HepG2 (cell line): Measurements from ENCODE around the gene TM9SF4. TPM values are rescaled to one million over a fixed set of nuclear protein-coding genes. Genes with fewer than 3 reads are reported as not detected.

ENCODE experiments used
- ATAC-seq: fragments of 200-7000 bp; cut with Tn5 transposase; 3 replicates; pipeline ENCODE4 v1.9.1; 2020; ENCODE audit warnings: mild to moderate bottlenecking, moderate library complexity
- BruUV-seq: library from RNA; stranded (reverse); fragments of 400-500 nt; replicated peaks from 2 replicates; lab custom pipeline; 2021; lab: Mats Ljungman, UMichigan
- CTCF ChIA-PET: fragments of 300-600 bp; formaldehyde crosslinking; extraction: SDS; loops from one replicate; lab custom pipeline; 2021; ENCODE audit warnings: low total read pairs, inconsistent platforms, low intra/inter-chr PET ratio; lab: Yijun Ruan, JAX
- POLR2A ChIA-PET: fragments of 350-600 bp; sonication (Branson Sonifier 250); formaldehyde crosslinking; loops from one replicate; lab custom pipeline; 2020; ENCODE audit warnings: antibody characterized with exemption, inconsistent platforms; lab: Yijun Ruan, JAX
- DNase-seq: peaks from one replicate; pipeline ENCODE4 v3.0.0-alpha.2; 2015; ENCODE audit warnings: low spot score
- FAIRE-seq: peaks from 3 replicates; lab custom pipeline; 2011; peaks lifted over from hg19 to GRCh38; lab: Jason Lieb, UNC
- H2AFZ ChIP-seq: one replicate; pipeline ENCODE4 v1.6.1; 2011; ENCODE audit warnings: low read length, inconsistent platforms
- H3K27ac ChIP-seq: fragments of 300-600 bp; 3 replicates; pipeline ENCODE4 v1.8.0; 2011; ENCODE audit warnings: mixed run types, mild to moderate bottlenecking, mixed read lengths, low read length, inconsistent platforms; ENCODE audit not compliant: insufficient read depth; ENCODE audit errors: extremely low read length
- H3K27me3 ChIP-seq, 2 experiments: fragments of 200-600 bp in 1 of 2; 2 replicates in 1 of 2; 3 replicates in 1 of 2; pipeline versions ENCODE4 v1.6.0 to v1.8.0; 2011; ENCODE audit warnings: low read length in 2 of 2, mild to moderate bottlenecking in 2 of 2, moderate library complexity in 2 of 2, inconsistent platforms in 1 of 2; ENCODE audit not compliant: insufficient read depth in 2 of 2, control insufficient read depth in 1 of 2
- H3K36me3 ChIP-seq, 2 experiments: fragments of 200-600 bp in 1 of 2; replicated peaks in 1 of 2; 2 replicates in 1 of 2; 3 replicates in 1 of 2; pipeline versions ENCODE4 v1.5.1 to v1.8.0; 2011; ENCODE audit warnings: low read length in 2 of 2, inconsistent platforms in 1 of 2; ENCODE audit not compliant: insufficient read depth in 2 of 2, control insufficient read depth in 1 of 2
- H3K4me1 ChIP-seq: 2 replicates; pipeline ENCODE4 v1.5.1; 2012; ENCODE audit warnings: low read length, inconsistent platforms; ENCODE audit not compliant: insufficient read depth
- H3K4me2 ChIP-seq: 2 replicates; pipeline ENCODE4 v1.6.0; 2011; ENCODE audit warnings: low read depth, low read length, inconsistent platforms
- H3K4me3 ChIP-seq, 3 experiments: fragments of 200-600 bp in 1 of 3; sonication (generic), shearing (Covaris generic) in 1 of 3; replicated peaks in 1 of 3; 2 replicates each; pipeline ENCODE4 v1.5.1; 2011 to 2016; ENCODE audit warnings: low read length in 3 of 3, inconsistent platforms in 2 of 3, low read depth in 2 of 3, mild to moderate bottlenecking in 2 of 3, control low read depth in 1 of 3, mixed read lengths in 1 of 3; ENCODE audit not compliant: insufficient read depth in 1 of 3
- H3K79me2 ChIP-seq: one replicate; pipeline ENCODE4 v1.6.1; 2011; ENCODE audit warnings: low read length, inconsistent platforms; ENCODE audit not compliant: insufficient read depth
- H3K9ac ChIP-seq: 2 replicates; pipeline ENCODE4 v1.6.0; 2011; ENCODE audit warnings: mild to moderate bottlenecking, low read depth, low read length, inconsistent platforms; ENCODE audit not compliant: insufficient read depth
- H3K9me3 ChIP-seq: 2 replicates; pipeline ENCODE4 v1.5.1; 2012; ENCODE audit warnings: mild to moderate bottlenecking, low read length
- H4K20me1 ChIP-seq: 2 replicates; pipeline ENCODE4 v1.6.0; 2011; ENCODE audit warnings: inconsistent platforms, mild to moderate bottlenecking, low read length, moderate library complexity; ENCODE audit not compliant: insufficient read depth
- FOSL1 ChIP-seq: sonication (generic); formaldehyde crosslinking; IDR thresholded peaks from 2 replicates; pipeline ENCODE4 v1.9.0; 2021; ENCODE audit warnings: missing genetic modification reagents, borderline replicate concordance
- FOXA3 ChIP-seq: IDR thresholded peaks from 2 replicates; pipeline ENCODE4 v1.6.1; 2016; ENCODE audit warnings: missing genetic modification reagents, missing compliant biosample characterization
- FOXJ3 ChIP-seq: sonication (generic); formaldehyde crosslinking; IDR thresholded peaks from 2 replicates; pipeline ENCODE4 v1.4.0; 2020; ENCODE audit warnings: missing genetic modification reagents, mild to moderate bottlenecking, borderline replicate concordance
- HOXA7 ChIP-seq: sonication (generic); formaldehyde crosslinking; IDR thresholded peaks from 2 replicates; pipeline ENCODE4 v1.8.1; 2022; ENCODE audit warnings: mild to moderate bottlenecking, missing genetic modification reagents, moderate library complexity
- KLF9 ChIP-seq: IDR thresholded peaks from 2 replicates; pipeline ENCODE4 v1.6.1; 2016; ENCODE audit warnings: low read depth
- SMARCE1 ChIP-seq: fragments of 450-650 bp; IDR thresholded peaks from 2 replicates; pipeline ENCODE4 v1.6.1; 2017; ENCODE audit warnings: borderline replicate concordance
- TCF7 ChIP-seq: sonication (generic); IDR thresholded peaks from 2 replicates; pipeline ENCODE4 v1.6.1; 2016; ENCODE audit warnings: antibody characterized with exemption, low read depth
- WGBS: methylation state at CpG from one replicate; pipeline ENCODE4 v1.1.6; 2017; ENCODE audit warnings: low lambda C conversion rate; 5-methylcytosine and 5-hydroxymethylcytosine counted together
- in situ Hi-C: cut with HindIII; loops from 2 replicates; pipeline ENCODE4 v1.10.0; 2017; ENCODE audit warnings: low pct_unique_long_range_greater_than_20kb; ENCODE audit not compliant: extremely low pct_ligation_motif_present
- intact Hi-C: fragments of 100-400 bp; cut with micrococcal nuclease; formaldehyde crosslinking; loops from one replicate; pipeline ENCODE4 v1.10.0; 2022; ENCODE audit not compliant: unreplicated experiment
- polyA plus RNA-seq, 8 experiments: library from polyadenylated mRNA; depleted of rRNA in 3 of 8; stranded (reverse) in 7 of 8; unstranded in 1 of 8; fragments of >200 nt; fragmentation: Illumina TruSeq in 4 of 8; extraction: Trizol in 4 of 8; gene quantifications; 2 replicates each; pipeline versions ENCODE4 v1.2.1 to v1.2.3, GENCODE V29; 2011 to 2016; ENCODE audit warnings: low read depth in 4 of 8, missing spikeins in 1 of 8, mixed read lengths in 1 of 8; ENCODE audit not compliant: insufficient read depth in 1 of 8
- total RNA-seq, 5 experiments: library from RNA; depleted of rRNA; stranded (reverse); fragments of >200 nt; fragmentation: Illumina TruSeq; extraction: Trizol; gene quantifications; 2 replicates each; pipeline ENCODE4 v1.2.3, GENCODE V29; 2016; ENCODE audit warnings: low read depth in 1 of 5
- TF ChIP-seq, protein P1 (sequence below): sonication (generic); formaldehyde crosslinking; IDR thresholded peaks from 2 replicates; pipeline ENCODE4 v1.5.0; 2020; ENCODE audit warnings: mild to moderate bottlenecking, missing genetic modification reagents
- TF ChIP-seq, protein P2 (sequence below): sonication (generic); formaldehyde crosslinking; IDR thresholded peaks from 2 replicates; pipeline ENCODE4 v1.9.0; 2021; ENCODE audit warnings: missing genetic modification reagents, borderline replicate concordance
- TF ChIP-seq, protein P3 (sequence below): sonication (generic); formaldehyde crosslinking; IDR thresholded peaks from 2 replicates; pipeline ENCODE4 v1.4.0; 2020; ENCODE audit warnings: missing genetic modification reagents, mild to moderate bottlenecking, borderline replicate concordance
- TF ChIP-seq, protein P4 (sequence below): sonication (generic); formaldehyde crosslinking; IDR thresholded peaks from 2 replicates; pipeline ENCODE4 v1.4.0; 2020; ENCODE audit warnings: mild to moderate bottlenecking, missing genetic modification reagents

The TM9SF4 gene
- total and polyA plus RNA-seq, 2 of the 13 experiments (the other 11 are each of a cell fraction or from before 2014, with no cell fraction given): 53.5 to 171 TPM

DNA sequence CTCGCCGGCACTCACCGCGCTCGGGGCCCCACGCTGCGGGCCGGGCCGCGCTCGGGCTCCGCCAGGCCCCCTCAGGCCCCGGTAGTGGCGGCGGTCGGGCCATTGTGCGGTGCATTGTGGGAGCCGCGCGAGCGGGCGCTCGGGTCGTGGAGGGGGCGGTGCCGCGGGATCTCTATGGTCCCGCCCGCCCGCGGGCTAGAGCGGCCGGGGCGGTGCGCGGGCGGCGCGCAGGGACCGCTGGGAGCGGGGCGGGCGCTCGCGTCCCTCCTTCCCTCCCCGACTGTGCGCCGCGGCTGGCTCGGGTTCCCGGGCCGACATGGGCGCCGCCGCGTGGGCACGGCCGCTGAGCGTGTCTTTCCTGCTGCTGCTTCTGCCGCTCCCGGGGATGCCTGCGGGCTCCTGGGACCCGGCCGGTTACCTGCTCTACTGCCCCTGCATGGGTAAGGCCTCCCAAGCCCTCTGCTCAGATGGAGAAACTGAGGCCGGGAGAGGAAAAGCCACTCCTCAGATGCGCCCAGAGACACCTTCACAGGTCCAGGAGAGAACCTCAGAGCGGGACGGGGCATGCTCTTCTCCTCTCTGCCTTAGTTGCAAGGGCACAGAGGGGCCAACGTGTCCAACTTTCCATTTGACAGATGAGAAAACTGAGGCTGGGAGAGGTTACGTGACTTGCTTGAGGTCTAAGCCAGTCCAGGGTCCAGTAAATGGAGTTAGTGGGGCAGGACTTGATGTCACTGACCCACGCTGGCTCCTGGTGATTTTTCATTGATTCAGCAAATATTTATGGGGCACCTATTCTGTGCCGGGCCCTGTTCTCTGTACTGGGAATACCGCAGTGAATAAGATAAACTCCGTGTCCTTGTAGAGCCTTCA is 98.3 kb downstream of the TM9SF4 start, which contains the start of the genes PLAGL2 and POFUT1:
Gene PLAGL2, minus strand, starts transcription at position 118 of the 873 bp plus-strand sequence. CDS start 5,565 bp downstream, outside the sequence.
Gene POFUT1, plus strand, starts transcription at position 255 of the 873 bp plus-strand sequence. Its CDS starts 62 bp downstream, at position 317.
- WGBS: under 1% methylated on average over 30 of the region's 74 CpGs
- POLR2A ChIA-PET: no interaction called here
- peaks cover 63% of the 10 kb centered on the region for H3K79me2 ChIP-seq
- TF ChIP-seq FOXA3 (CRISPR knock-in tag) (peak; percentile 64), FOSL1 (CRISPR knock-in tag) (no peak), KLF9 (CRISPR knock-in tag) (no peak), HOXA7 (CRISPR knock-in tag) (no peak), SMARCE1 (no peak), FOXJ3 (CRISPR knock-in tag) (no peak), TCF7 (no peak)
- TF ChIP-seq, protein P1, sequence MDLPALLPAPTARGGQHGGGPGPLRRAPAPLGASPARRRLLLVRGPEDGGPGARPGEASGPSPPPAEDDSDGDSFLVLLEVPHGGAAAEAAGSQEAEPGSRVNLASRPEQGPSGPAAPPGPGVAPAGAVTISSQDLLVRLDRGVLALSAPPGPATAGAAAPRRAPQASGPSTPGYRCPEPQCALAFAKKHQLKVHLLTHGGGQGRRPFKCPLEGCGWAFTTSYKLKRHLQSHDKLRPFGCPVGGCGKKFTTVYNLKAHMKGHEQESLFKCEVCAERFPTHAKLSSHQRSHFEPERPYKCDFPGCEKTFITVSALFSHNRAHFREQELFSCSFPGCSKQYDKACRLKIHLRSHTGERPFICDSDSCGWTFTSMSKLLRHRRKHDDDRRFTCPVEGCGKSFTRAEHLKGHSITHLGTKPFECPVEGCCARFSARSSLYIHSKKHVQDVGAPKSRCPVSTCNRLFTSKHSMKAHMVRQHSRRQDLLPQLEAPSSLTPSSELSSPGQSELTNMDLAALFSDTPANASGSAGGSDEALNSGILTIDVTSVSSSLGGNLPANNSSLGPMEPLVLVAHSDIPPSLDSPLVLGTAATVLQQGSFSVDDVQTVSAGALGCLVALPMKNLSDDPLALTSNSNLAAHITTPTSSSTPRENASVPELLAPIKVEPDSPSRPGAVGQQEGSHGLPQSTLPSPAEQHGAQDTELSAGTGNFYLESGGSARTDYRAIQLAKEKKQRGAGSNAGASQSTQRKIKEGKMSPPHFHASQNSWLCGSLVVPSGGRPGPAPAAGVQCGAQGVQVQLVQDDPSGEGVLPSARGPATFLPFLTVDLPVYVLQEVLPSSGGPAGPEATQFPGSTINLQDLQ (CRISPR knock-in tag): no peak; the same call in 1 of the 2 replicates
- TF ChIP-seq, protein P2, sequence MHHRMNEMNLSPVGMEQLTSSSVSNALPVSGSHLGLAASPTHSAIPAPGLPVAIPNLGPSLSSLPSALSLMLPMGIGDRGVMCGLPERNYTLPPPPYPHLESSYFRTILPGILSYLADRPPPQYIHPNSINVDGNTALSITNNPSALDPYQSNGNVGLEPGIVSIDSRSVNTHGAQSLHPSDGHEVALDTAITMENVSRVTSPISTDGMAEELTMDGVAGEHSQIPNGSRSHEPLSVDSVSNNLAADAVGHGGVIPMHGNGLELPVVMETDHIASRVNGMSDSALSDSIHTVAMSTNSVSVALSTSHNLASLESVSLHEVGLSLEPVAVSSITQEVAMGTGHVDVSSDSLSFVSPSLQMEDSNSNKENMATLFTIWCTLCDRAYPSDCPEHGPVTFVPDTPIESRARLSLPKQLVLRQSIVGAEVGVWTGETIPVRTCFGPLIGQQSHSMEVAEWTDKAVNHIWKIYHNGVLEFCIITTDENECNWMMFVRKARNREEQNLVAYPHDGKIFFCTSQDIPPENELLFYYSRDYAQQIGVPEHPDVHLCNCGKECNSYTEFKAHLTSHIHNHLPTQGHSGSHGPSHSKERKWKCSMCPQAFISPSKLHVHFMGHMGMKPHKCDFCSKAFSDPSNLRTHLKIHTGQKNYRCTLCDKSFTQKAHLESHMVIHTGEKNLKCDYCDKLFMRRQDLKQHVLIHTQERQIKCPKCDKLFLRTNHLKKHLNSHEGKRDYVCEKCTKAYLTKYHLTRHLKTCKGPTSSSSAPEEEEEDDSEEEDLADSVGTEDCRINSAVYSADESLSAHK (CRISPR knock-in tag): peak; percentile 46; the same call in 1 of the 2 replicates
- TF ChIP-seq, protein P3, sequence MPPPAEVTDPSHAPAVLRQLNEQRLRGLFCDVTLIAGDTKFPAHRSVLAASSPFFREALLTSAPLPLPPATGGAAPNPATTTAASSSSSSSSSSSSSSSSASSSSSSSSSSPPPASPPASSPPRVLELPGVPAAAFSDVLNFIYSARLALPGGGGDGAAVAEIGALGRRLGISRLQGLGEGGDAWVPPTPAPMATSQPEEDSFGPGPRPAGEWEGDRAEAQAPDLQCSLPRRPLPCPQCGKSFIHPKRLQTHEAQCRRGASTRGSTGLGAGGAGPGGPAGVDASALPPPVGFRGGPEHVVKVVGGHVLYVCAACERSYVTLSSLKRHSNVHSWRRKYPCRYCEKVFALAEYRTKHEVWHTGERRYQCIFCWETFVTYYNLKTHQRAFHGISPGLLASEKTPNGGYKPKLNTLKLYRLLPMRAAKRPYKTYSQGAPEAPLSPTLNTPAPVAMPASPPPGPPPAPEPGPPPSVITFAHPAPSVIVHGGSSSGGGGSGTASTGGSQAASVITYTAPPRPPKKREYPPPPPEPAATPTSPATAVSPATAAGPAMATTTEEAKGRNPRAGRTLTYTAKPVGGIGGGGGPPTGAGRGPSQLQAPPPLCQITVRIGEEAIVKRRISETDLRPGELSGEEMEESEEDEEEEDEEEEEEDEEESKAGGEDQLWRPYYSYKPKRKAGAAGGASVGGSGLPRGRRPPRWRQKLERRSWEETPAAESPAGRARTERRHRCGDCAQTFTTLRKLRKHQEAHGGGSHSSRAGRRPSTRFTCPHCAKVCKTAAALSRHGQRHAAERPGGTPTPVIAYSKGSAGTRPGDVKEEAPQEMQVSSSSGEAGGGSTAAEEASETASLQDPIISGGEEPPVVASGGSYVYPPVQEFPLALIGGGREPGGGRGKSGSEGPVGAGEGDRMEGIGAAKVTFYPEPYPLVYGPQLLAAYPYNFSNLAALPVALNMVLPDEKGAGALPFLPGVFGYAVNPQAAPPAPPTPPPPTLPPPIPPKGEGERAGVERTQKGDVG (CRISPR knock-in tag): no peak; the same call in 1 of the 2 replicates
- TF ChIP-seq, protein P4, sequence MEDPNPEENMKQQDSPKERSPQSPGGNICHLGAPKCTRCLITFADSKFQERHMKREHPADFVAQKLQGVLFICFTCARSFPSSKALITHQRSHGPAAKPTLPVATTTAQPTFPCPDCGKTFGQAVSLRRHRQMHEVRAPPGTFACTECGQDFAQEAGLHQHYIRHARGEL (CRISPR knock-in tag): no peak

More for the DNA sequence above, 98.3 kb downstream of the TM9SF4 start, which contains the start of the genes PLAGL2 and POFUT1:
- Histone ChIP-seq H3K4me3 (peak within 1 kb of the TSS; percentile 91 to 99 (median 94)), H3K9me3 (no peaks in the 10 kb centered on the region), H3K27me3 (peaks cover 0 to 7% of the 10 kb centered on the region in 2 experiments; a peak in 1 of 5 replicates), H3K4me1 (peaks cover 74% of the 10 kb centered on the region), H3K27ac (peak within 1 kb of the TSS; percentile 76), H2AFZ (no peak within 1 kb of the TSS), H3K9ac (peak within 1 kb of the TSS; percentile 98), H4K20me1 (peaks cover 33% of the 10 kb centered on the region), H3K36me3 (peaks cover 19 to 43% of the 10 kb centered on the region in 2 experiments), H3K4me2 (peak within 1 kb of the TSS; percentile 98)
- FAIRE-seq (no peak), DNase-seq (peak; percentile 82), ATAC-seq (peak; percentile 96)
- CTCF ChIA-PET: no interaction called here
- in situ Hi-C loops: no loop called here
- intact Hi-C loops: loop anchor here (5.0 kb wide), 3 partner anchors 49 to 119 kb away; no protein-coding TSS in a partner anchor
- BruUV-seq: TSS peak; percentile 74
